ENCODE data around the gene TRAPPC2L. TPM values are rescaled to one million over a fixed set of nuclear protein-coding genes. Genes with fewer than 3 reads are reported as not detected.

TRAPPC2L gene
- total RNA-seq, 1 donor from 2014 or later, result 43.9 TPM

DNA sequence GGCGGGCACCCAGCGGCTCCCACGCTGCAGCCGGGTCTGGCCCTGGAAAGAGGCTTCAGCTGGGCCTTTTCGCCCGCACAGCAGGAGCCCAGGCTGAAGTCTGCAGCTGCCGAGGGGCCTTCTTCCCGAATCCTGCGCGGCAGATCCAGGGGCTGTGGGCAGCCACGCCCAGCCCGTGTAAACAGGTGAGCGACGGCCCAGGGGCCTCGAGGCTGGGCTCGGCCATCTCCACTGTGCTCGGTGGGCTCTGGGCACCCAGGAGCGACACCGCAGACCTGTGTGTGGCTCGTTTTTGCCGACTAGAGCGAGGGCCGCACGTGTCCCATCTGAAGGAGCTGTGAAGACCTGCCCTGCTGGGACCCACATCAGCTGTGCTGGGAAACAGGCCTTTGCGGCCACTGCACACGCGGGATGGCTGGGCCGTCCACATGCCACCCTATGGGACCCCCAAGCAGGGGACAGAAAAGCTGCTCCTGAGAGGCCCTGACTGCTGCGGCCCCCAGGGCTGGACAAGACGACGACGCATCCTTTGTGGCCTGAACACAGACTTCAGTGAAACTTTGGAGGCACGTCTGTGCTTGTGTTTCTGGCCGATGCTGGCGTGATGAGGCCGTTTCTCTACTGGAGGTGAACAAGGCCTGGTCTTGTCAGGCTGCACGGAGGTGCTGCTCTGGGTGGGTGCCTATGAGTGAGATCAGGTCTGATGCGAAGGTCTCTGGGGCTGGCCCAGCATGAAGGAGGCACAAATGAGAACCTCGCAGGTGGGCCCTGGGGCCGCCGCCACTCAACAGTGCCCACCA, 40.0 kb upstream of the TRAPPC2L start:
- Histone ChIP-seq H3K27me3 (no peaks in the 10 kb centered on the region), H3K4me3 (no peak overlapping the region), H3K27ac (no peak overlapping the region), H3K4me1 (peaks cover 8% of the 10 kb centered on the region), H3K36me3 (peaks cover 2% of the 10 kb centered on the region), H3K9me3 (no peaks in the 10 kb centered on the region)
- TF ChIP-seq, protein P1, sequence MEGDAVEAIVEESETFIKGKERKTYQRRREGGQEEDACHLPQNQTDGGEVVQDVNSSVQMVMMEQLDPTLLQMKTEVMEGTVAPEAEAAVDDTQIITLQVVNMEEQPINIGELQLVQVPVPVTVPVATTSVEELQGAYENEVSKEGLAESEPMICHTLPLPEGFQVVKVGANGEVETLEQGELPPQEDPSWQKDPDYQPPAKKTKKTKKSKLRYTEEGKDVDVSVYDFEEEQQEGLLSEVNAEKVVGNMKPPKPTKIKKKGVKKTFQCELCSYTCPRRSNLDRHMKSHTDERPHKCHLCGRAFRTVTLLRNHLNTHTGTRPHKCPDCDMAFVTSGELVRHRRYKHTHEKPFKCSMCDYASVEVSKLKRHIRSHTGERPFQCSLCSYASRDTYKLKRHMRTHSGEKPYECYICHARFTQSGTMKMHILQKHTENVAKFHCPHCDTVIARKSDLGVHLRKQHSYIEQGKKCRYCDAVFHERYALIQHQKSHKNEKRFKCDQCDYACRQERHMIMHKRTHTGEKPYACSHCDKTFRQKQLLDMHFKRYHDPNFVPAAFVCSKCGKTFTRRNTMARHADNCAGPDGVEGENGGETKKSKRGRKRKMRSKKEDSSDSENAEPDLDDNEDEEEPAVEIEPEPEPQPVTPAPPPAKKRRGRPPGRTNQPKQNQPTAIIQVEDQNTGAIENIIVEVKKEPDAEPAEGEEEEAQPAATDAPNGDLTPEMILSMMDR (IDR thresholded peaks at IDR 0.05), result no peak
- DNase-seq (no peak), ATAC-seq (no peak)
- intact Hi-C loops (cut with DNase I), result no loop called here

DNA sequence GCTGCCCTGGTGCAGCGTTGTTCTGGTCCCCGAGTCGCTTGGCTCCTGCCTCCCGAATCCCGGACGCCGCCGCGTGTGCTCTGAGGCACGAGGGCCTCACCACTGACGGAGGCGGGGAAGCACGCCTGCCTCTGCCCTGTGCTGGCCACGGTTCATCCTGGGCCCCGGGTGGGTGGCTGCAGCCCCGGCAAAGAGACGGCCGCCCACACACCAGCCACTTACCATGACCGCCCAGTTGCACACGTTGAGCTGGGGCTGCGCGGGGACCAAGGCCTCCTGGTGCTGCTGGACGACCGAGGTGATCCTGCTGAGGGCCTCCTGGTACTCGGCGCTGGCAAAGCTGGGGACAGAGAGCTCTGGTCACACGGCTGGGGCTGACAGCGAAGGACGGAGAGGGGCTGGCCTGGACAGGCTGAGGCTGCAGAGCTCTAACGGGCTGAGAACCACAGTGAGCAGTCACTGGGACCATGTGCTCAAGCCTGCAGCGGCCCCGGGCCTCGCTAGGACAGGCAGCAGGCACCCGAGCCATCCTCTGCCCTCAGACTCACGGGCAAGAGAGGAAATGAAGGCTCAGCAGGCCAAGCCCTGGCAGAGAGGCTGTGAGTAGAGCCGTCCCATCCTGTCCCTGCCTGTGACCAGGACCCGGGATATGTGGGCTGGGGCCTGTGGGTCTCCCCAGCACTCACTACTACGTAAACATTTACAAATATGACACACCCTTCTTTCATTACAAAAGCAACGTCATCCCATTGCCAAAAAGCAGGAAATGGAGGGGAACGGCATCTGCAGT, 38.9 kb upstream of the TRAPPC2L start:
- intact Hi-C loops (cut with DNase I), result no loop called here
- ATAC-seq (no peak), DNase-seq (no peak)
- peaks cover 9% of the 10 kb centered on the region for H3K36me3 ChIP-seq
- no peak overlapping the region for H3K27ac ChIP-seq
- TF ChIP-seq, protein P1 (IDR thresholded peaks at IDR 0.05), result no peak
- H3K4me1 ChIP-seq, result peaks cover 1% of the 10 kb centered on the region
- H3K4me3 ChIP-seq, result no peak overlapping the region
- no peaks in the 10 kb centered on the region for H3K9me3 ChIP-seq
- no peaks in the 10 kb centered on the region for H3K27me3 ChIP-seq

DNA sequence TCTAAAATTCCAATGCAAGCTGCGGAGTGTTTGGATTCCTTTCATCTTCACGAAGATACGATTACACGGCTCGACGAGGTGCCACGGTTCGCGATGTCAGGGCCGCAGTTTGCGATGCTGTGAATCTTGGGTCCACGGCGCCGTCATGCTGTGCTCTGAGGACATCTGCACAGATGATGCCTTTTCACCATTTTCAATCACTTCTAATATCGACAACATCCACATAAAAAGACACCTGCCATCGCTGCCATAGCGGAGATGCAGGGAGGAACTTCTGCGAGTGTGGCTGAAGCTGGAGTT, 38.4 kb upstream of the TRAPPC2L start:
- H3K4me1 ChIP-seq, result no peaks in the 10 kb centered on the region
- ATAC-seq, result no peak
- TF ChIP-seq, protein P1 (IDR thresholded peaks at IDR 0.05), result no peak
- H3K36me3 ChIP-seq, result peaks cover 9% of the 10 kb centered on the region
- H3K27me3 ChIP-seq, result no peaks in the 10 kb centered on the region
- no peak overlapping the region for H3K27ac ChIP-seq
- no peak for DNase-seq
- no peaks in the 10 kb centered on the region for H3K9me3 ChIP-seq
- no peak overlapping the region for H3K4me3 ChIP-seq
- intact Hi-C loops (cut with DNase I), result no loop called here

DNA sequence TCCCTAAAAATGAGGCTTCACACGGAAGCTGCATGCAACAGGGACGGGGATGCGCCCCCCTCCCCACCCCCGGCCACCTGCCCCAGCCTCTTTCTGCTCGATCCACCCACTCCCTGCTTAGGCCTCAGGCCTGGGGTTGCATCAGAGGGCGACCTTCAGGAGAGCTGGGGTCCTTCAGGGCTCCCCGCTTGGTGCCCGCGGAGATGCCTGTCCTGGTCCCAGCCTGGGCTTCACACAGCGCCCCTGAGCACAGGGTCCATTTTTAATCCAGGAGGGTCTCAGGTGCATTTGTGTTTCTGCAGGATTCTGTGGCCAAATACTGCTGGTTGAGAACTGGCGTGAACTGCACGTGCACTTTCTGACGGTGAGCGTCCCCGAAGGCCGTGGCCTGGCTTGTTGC, 37.8 kb upstream of the TRAPPC2L start:
- no peaks in the 10 kb centered on the region for H3K27me3 ChIP-seq
- H3K4me1 ChIP-seq, result no peaks in the 10 kb centered on the region
- no peak overlapping the region for H3K27ac ChIP-seq
- no peaks in the 10 kb centered on the region for H3K9me3 ChIP-seq
- no peak overlapping the region for H3K4me3 ChIP-seq
- H3K36me3 ChIP-seq, result peaks cover 9% of the 10 kb centered on the region
- intact Hi-C loops (cut with DNase I), result no loop called here
- no peak for DNase-seq
- TF ChIP-seq, protein P1 (IDR thresholded peaks at IDR 0.05), result no peak
- no peak for ATAC-seq

DNA sequence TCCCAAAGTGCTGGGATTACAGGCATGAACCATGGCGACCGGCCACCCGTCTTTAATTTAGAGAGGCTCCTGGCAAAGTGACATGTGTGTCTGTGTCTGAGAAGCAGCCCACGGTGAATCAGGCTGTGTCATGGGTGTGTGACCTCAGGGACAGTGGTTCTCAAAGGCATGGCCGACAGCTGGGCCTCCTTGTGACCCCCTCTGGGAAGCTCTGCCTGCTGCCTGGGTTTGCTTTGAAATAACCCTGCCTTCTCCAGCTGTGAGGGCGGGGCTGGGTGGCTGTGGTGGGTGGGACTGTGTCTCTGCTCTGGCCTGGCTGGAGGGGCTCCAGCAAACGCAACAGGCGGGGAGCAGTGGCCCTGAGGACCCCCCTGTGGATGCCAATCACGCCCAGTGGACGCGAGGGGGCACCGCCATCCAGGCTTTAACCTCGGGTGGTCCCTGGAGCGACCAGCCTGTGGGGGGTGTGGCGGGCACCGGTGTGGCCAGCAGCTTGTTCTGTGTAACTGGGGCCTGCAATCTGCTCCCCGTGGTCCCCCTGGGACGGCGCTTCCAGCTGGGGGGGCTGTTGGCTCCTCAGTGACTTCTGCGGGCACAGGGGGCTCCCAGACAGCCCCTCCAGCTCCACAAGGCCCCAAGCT, 36.4 kb upstream of the TRAPPC2L start:
- TF ChIP-seq, protein P1 (IDR thresholded peaks at IDR 0.05), result no peak
- DNase-seq (no peak), ATAC-seq (no peak)
- H3K27ac ChIP-seq, result no peak overlapping the region
- no peaks in the 10 kb centered on the region for H3K27me3 ChIP-seq
- intact Hi-C loops (cut with DNase I), result no loop called here
- no peak overlapping the region for H3K4me3 ChIP-seq
- H3K36me3 ChIP-seq, result peaks cover 9% of the 10 kb centered on the region
- no peaks in the 10 kb centered on the region for H3K4me1 ChIP-seq
- no peaks in the 10 kb centered on the region for H3K9me3 ChIP-seq

Measured in upper lobe of right lung (tissue), 1 donor.